ENCODE results near the gene HIC1. TPM values are rescaled to one million over a fixed set of nuclear protein-coding genes. Genes with fewer than 3 reads are reported as not detected.

Gene HIC1
- total RNA-seq, 1 donor from 2014 or later: 15.0 TPM

- no peak for DNase-seq (ENCODE audit: low spot score)
- intact Hi-C loops (cut with DNase I): loop anchor here (5.0 kb wide), 1 partner anchor 36 kb away; no protein-coding TSS in a partner anchor
Observed at GRCh38 chr17:2056206-2057174, 1.6 kb downstream of the HIC1 start.

GRCh38 chr17:2057175-2057759, 2.4 kb downstream of the HIC1 start:
- DNase-seq (ENCODE audit: low spot score): no peak
- intact Hi-C loops (cut with DNase I): loop anchor here (5.0 kb wide), 1 partner anchor 35 kb away; no protein-coding TSS in a partner anchor

- no peak for DNase-seq (ENCODE audit: low spot score)
- intact Hi-C loops (cut with DNase I): loop anchor here (2.0 to 5.0 kb wide), 2 partner anchors 34 to 115 kb away; no protein-coding TSS in a partner anchor
Observed at GRCh38 chr17:2057760-2058585, 3.1 kb downstream of the HIC1 start.

GRCh38 chr17:2058586-2059546, 4.0 kb downstream of the HIC1 start:
- peak; percentile 95 for DNase-seq (ENCODE audit: low spot score)
- intact Hi-C loops (cut with DNase I): loop anchor here (2.0 to 5.0 kb wide), 2 partner anchors 33 to 114 kb away; no protein-coding TSS in a partner anchor

GRCh38 chr17:2059547-2060384, 4.9 kb downstream of the HIC1 start:
- DNase-seq (ENCODE audit: low spot score): no peak
- intact Hi-C loops (cut with DNase I): loop anchor here (2.0 to 5.0 kb wide), 2 partner anchors 33 to 113 kb away; no protein-coding TSS in a partner anchor

GRCh38 chr17:2060385-2060658, 5.4 kb downstream of the HIC1 start:
- intact Hi-C loops (cut with DNase I): no loop called here
- DNase-seq (ENCODE audit: low spot score): no peak

GRCh38 chr17:2060681-2061440, 6.0 kb downstream of the HIC1 start:
- DNase-seq (ENCODE audit: low spot score): no peak
- intact Hi-C loops (cut with DNase I): no loop called here

- DNase-seq (ENCODE audit: low spot score): no peak
- intact Hi-C loops (cut with DNase I): no loop called here
Observed at GRCh38 chr17:2061441-2061958, 6.6 kb downstream of the HIC1 start.

- intact Hi-C loops (cut with DNase I): no loop called here
- no peak for DNase-seq (ENCODE audit: low spot score)
Observed at GRCh38 chr17:2062571-2063183, 7.8 kb downstream of the HIC1 start.

- DNase-seq (ENCODE audit: low spot score): no peak
Observed at GRCh38 chr17:2063261-2064146, 8.6 kb downstream of the HIC1 start.

GRCh38 chr17:2064147-2064489, 9.2 kb downstream of the HIC1 start:
- DNase-seq (ENCODE audit: low spot score): no peak
- intact Hi-C loops (cut with DNase I): no loop called here

More at GRCh38 chr17:2063261-2064146, 8.6 kb downstream of the HIC1 start:
- intact Hi-C loops (cut with DNase I): no loop called here

- intact Hi-C loops (cut with DNase I): no loop called here
- DNase-seq (ENCODE audit: low spot score): no peak
Observed at GRCh38 chr17:2064520-2064971, 9.6 kb downstream of the HIC1 start.

- intact Hi-C loops (cut with DNase I): no loop called here
- no peak for DNase-seq (ENCODE audit: low spot score)
Observed at GRCh38 chr17:2064980-2065785, 10.3 kb downstream of the HIC1 start.

GRCh38 chr17:2065949-2066400, 11.1 kb downstream of the HIC1 start:
- DNase-seq (ENCODE audit: low spot score): no peak
- intact Hi-C loops (cut with DNase I): no loop called here
